Ovary (tissue), 3 donors: ENCODE measurements around the gene NOTO.

ENCODE experiments used
- EP300 ChIP-seq: sonication (generic); formaldehyde crosslinking; IDR thresholded peaks from one replicate; pipeline ENCODE4 v1.6.1; 2017; ENCODE audit warnings: antibody characterized with exemption
- TF ChIP-seq, protein P1 (sequence below), 3 donors: fragments of 450-650 bp in 2 of 3; fragments of 200-600 bp in 1 of 3; IDR thresholded peaks; one replicate each; pipeline versions ENCODE4 v1.5.1 to v1.8.0; 2016 to 2022; ENCODE audit warnings: antibody characterized with exemption in 3 of 3, mild to moderate bottlenecking in 1 of 3
- donor health status: DM: no; HTN: no; CAD: no.

DNA sequence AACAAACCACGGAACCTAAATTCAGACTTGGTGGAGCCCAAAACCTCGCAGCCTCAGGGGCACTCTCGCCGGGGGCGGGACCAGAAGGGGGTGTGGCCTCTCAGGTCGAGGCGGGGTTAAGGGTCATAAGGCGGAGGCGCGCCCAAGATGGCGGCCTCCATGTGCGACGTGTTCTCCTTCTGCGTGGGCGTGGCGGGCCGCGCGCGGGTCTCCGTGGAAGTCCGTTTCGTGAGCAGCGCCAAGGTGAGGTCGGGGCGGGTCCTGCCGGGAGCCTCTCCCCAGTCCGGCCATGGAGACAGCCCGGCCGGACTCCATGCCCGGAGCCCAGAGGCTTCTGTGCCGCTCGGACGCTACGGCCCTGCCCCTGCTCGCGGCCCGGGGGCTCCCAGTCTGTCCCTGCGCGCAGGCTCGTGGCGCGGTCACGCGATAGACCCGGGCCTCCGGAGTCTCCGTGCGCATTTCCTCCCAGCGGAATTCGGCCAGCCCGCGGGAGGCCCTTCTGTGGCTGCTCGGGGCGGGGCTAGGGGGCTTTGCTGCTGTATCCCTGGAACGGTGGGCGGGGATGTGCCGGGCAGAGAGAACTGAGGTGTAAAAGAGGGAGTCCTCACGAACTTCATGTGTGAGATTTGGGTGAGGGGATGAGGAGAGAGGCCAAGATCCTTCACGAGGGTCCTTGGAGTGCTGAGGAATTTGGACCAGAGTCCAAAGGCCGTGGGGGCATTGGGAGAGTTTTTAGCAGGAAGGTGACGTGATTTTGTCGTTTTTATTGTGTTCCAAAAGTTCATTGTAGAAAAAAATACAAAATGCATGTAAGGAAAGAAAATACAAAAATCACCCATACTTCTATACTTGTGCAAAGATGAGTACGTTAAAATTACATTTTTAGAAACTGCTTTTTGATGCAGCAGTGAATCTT, 12.0 kb downstream of the NOTO start, which contains the start of gene SMYD5:
- no peak for TF ChIP-seq EP300
- TF ChIP-seq, protein P1, sequence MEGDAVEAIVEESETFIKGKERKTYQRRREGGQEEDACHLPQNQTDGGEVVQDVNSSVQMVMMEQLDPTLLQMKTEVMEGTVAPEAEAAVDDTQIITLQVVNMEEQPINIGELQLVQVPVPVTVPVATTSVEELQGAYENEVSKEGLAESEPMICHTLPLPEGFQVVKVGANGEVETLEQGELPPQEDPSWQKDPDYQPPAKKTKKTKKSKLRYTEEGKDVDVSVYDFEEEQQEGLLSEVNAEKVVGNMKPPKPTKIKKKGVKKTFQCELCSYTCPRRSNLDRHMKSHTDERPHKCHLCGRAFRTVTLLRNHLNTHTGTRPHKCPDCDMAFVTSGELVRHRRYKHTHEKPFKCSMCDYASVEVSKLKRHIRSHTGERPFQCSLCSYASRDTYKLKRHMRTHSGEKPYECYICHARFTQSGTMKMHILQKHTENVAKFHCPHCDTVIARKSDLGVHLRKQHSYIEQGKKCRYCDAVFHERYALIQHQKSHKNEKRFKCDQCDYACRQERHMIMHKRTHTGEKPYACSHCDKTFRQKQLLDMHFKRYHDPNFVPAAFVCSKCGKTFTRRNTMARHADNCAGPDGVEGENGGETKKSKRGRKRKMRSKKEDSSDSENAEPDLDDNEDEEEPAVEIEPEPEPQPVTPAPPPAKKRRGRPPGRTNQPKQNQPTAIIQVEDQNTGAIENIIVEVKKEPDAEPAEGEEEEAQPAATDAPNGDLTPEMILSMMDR (IDR thresholded peaks at IDR 0.05) = peak in 1 of 3 donors; percentile 17
